ENCODE data around the gene ZNF598.

GRCh38 chr16:1968146-1968953, 41.3 kb downstream of the ZNF598 start:
- no peak for TF ChIP-seq CTCF (IDR thresholded peaks at IDR 0.05)
- no peak for TF ChIP-seq POLR2A (IDR thresholded peaks at IDR 0.05)
- TF ChIP-seq POLR2AphosphoS5 (IDR thresholded peaks at IDR 0.05), result no peak
- TF ChIP-seq EP300 (IDR thresholded peaks at IDR 0.05), result no peak
